Peyer's patch (tissue), 4 donors: ENCODE measurements around the gene MAP2K5.

Experiments used
- POLR2A ChIP-seq, 2 donors: fragments of 450-650 bp; IDR thresholded peaks; one replicate each; pipeline ENCODE4 v1.5.1; 2017; ENCODE audit warnings: antibody characterized with exemption in 2 of 2, mild to moderate bottlenecking in 2 of 2, moderate library complexity in 2 of 2
- TF ChIP-seq, protein P1 (sequence below), 6 experiments: fragments of 450-650 bp in 4 of 6; fragments of 200-600 bp in 2 of 6; sonication (generic) in 1 of 6; IDR thresholded peaks; one replicate each; pipeline ENCODE4 v1.5.1; 2017 to 2019; ENCODE audit warnings: antibody characterized with exemption in 6 of 6, mild to moderate bottlenecking in 3 of 6, moderate library complexity in 1 of 6

DNA sequence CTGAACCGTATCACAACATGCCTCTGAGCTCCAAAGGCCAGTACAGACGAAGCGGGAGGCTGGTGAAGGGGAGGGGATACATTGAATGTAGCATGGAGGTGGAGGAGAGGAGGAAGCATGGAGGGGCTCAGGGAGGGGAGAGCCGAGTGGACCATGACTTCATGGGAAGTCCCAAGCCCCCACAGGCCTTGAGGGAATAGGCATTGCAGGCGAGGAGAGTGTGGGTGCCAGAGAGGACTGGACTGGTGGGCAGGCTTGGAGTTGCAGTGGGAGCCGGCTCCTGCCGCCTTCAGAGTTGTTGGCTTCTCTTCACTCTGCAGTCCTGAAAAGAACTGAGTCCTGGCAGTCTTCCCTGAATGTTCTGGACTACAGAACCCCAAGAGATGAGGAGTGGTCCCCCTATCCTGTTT lies 300.6 kb downstream of the MAP2K5 start:
- TF ChIP-seq, protein P1, sequence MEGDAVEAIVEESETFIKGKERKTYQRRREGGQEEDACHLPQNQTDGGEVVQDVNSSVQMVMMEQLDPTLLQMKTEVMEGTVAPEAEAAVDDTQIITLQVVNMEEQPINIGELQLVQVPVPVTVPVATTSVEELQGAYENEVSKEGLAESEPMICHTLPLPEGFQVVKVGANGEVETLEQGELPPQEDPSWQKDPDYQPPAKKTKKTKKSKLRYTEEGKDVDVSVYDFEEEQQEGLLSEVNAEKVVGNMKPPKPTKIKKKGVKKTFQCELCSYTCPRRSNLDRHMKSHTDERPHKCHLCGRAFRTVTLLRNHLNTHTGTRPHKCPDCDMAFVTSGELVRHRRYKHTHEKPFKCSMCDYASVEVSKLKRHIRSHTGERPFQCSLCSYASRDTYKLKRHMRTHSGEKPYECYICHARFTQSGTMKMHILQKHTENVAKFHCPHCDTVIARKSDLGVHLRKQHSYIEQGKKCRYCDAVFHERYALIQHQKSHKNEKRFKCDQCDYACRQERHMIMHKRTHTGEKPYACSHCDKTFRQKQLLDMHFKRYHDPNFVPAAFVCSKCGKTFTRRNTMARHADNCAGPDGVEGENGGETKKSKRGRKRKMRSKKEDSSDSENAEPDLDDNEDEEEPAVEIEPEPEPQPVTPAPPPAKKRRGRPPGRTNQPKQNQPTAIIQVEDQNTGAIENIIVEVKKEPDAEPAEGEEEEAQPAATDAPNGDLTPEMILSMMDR (IDR thresholded peaks at IDR 0.05): no peak
- TF ChIP-seq POLR2A (IDR thresholded peaks at IDR 0.05): no peak
